Measurements from ENCODE around the gene CASP10. TPM values are rescaled to one million over a fixed set of nuclear protein-coding genes. Genes with fewer than 3 reads are reported as not detected.
A peak's percentile ranks its signal among the peaks of the same experiment; 100 is the strongest.
"Not testable (repeated sequence)": the region's sequence is repeated elsewhere in the genome, so short reads cannot be mapped to it uniquely, and the experiment has no call there.

The CASP10 gene
- total RNA-seq, 4 donors from 2014 or later = 2.2 to 7.3 (median 4.3) TPM

GRCh38 chr2:201138401-201138970 is 44.5 kb upstream of the CASP10 start:
- H3K27ac ChIP-seq (replicated peaks in 1 of 4) = no peak overlapping the region
- TF ChIP-seq POLR2AphosphoS5 (IDR thresholded peaks at IDR 0.05) (no peak), POLR2A (IDR thresholded peaks at IDR 0.05; ENCODE audit: low read depth) (no peak), EP300 (IDR thresholded peaks at IDR 0.05) (no peak), CTCF (IDR thresholded peaks at IDR 0.05) (no peak)
- no peak for DNase-seq (ENCODE audit: extremely low spot score)
- intact Hi-C loops (cut with DNase I) = no loop called here
- 98% methylated on average over 14 of the region's 15 CpGs for WGBS
- no peaks in the 10 kb centered on the region for H3K27me3 ChIP-seq
- no peaks in the 10 kb centered on the region for H3K9me3 ChIP-seq
- peaks cover 65 to 97% (median 89%) of the 10 kb centered on the region in 4 donors for H3K36me3 ChIP-seq
- H3K4me3 ChIP-seq = no peak overlapping the region
- H3K4me1 ChIP-seq = peaks cover 19 to 37% (median 26%) of the 10 kb centered on the region in 4 donors

- H3K27me3 ChIP-seq; H3K9me3 ChIP-seq; intact Hi-C loops (cut with DNase I); H3K4me3 ChIP-seq; DNase-seq (ENCODE audit: extremely low spot score): not testable (repeated sequence)
- peaks cover 16 to 32% (median 23%) of the 10 kb centered on the region in 4 donors for H3K4me1 ChIP-seq
- peak overlapping the region in 1 of 4 donors; percentile 29 for H3K27ac ChIP-seq (replicated peaks in 1 of 4)
- 77% methylated on average over 14 of the region's 14 CpGs for WGBS
- peaks cover 68 to 97% (median 89%) of the 10 kb centered on the region in 4 donors for H3K36me3 ChIP-seq
These were observed 43.8 kb upstream of the CASP10 start for GRCh38 chr2:201138986-201139781.

- Histone ChIP-seq H3K27ac (replicated peaks in 1 of 4) (peak overlapping the region in 1 of 4 donors; percentile 29), H3K36me3 (peaks cover 71 to 100% (median 91%) of the 10 kb centered on the region in 4 donors), H3K4me3 (no peak overlapping the region), H3K4me1 (peaks cover 8 to 24% (median 15%) of the 10 kb centered on the region in 4 donors), H3K9me3 (no peaks in the 10 kb centered on the region), H3K27me3 (no peaks in the 10 kb centered on the region)
- 70% methylated on average over 20 of the region's 34 CpGs for WGBS
- DNase-seq (ENCODE audit: extremely low spot score) = no peak
- intact Hi-C loops (cut with DNase I) = no loop called here
- TF ChIP-seq EP300 (IDR thresholded peaks at IDR 0.05) (no peak), POLR2A (IDR thresholded peaks at IDR 0.05; ENCODE audit: low read depth) (no peak), CTCF (IDR thresholded peaks at IDR 0.05) (no peak), POLR2AphosphoS5 (IDR thresholded peaks at IDR 0.05) (no peak)
These were observed 42.9 kb upstream of the CASP10 start for GRCh38 chr2:201139836-201140604.

- 85% methylated on average over 5 of the region's 5 CpGs for WGBS
- H3K9me3 ChIP-seq = no peaks in the 10 kb centered on the region
- no peak for DNase-seq (ENCODE audit: extremely low spot score)
- H3K4me1 ChIP-seq = peaks cover 13 to 17% (median 16%) of the 10 kb centered on the region in 4 donors
- intact Hi-C loops (cut with DNase I) = no loop called here
- peaks cover 49 to 93% (median 68%) of the 10 kb centered on the region in 4 donors for H3K36me3 ChIP-seq
- no peaks in the 10 kb centered on the region for H3K27me3 ChIP-seq
- H3K27ac ChIP-seq (replicated peaks in 1 of 4) = peak overlapping the region in 2 of 4 donors; percentile 2 to 39
- no peak overlapping the region for H3K4me3 ChIP-seq
- no peak for TF ChIP-seq POLR2A (IDR thresholded peaks at IDR 0.05; ENCODE audit: low read depth)
- no peak for TF ChIP-seq POLR2AphosphoS5 (IDR thresholded peaks at IDR 0.05)
- TF ChIP-seq CTCF (IDR thresholded peaks at IDR 0.05) = no peak
These were observed 38.6 kb upstream of the CASP10 start for GRCh38 chr2:201144101-201145051.

Data from esophagus muscularis mucosa (tissue), 4 donors.